ENCODE data around the gene PHF1. TPM values are rescaled to one million over a fixed set of nuclear protein-coding genes. Genes with fewer than 3 reads are reported as not detected.
A peak's percentile ranks its signal among the peaks of the same experiment; 100 is the strongest.
"Not testable (repeated sequence)": the region's sequence is repeated elsewhere in the genome, so short reads cannot be mapped to it uniquely, and the experiment has no call there.

The PHF1 gene
- total RNA-seq, 1 donor from 2014 or later: 51.9 TPM

- intact Hi-C loops (cut with micrococcal nuclease): no loop called here
- ATAC-seq: no peak
- DNase-seq: no peak
These were observed 20.6 kb upstream of the PHF1 start for GRCh38 chr6:33390173-33390572.

GRCh38 chr6:33390767-33391277 is 20.0 kb upstream of the PHF1 start:
- DNase-seq (no peak), ATAC-seq (no peak)
- intact Hi-C loops (cut with micrococcal nuclease): no loop called here

- intact Hi-C loops (cut with micrococcal nuclease): no loop called here
- ATAC-seq (peak; percentile 98), DNase-seq (peak; percentile 99)
These were observed 19.4 kb upstream of the PHF1 start, which contains the start of gene KIFC1 for GRCh38 chr6:33391278-33391921. TSS of gene KIFC1 (plus strand) at chr6:33391823. CDS start at chr6:33391986, 163 bp downstream.

GRCh38 chr6:33391922-33392594 is 18.8 kb upstream of the PHF1 start:
- DNase-seq (no peak), ATAC-seq (no peak)
- intact Hi-C loops (cut with micrococcal nuclease): no loop called here

GRCh38 chr6:33392595-33392948 is 18.2 kb upstream of the PHF1 start:
- ATAC-seq (no peak), DNase-seq (no peak)
- intact Hi-C loops (cut with micrococcal nuclease): no loop called here

- intact Hi-C loops (cut with micrococcal nuclease): no loop called here
These were observed 17.8 kb upstream of the PHF1 start for GRCh38 chr6:33392979-33393378.

GRCh38 chr6:33397541-33397940 is 13.3 kb upstream of the PHF1 start:
- DNase-seq (no peak), ATAC-seq (no peak)
- intact Hi-C loops (cut with micrococcal nuclease): no loop called here

More at GRCh38 chr6:33392979-33393378, 17.8 kb upstream of the PHF1 start:
- ATAC-seq: no peak
- DNase-seq: no peak

- DNase-seq; intact Hi-C loops (cut with micrococcal nuclease); ATAC-seq: not testable (repeated sequence)
These were observed 12.2 kb upstream of the PHF1 start for GRCh38 chr6:33398601-33399000.

- ATAC-seq; DNase-seq; intact Hi-C loops (cut with micrococcal nuclease): not testable (repeated sequence)
These were observed 10.9 kb upstream of the PHF1 start for GRCh38 chr6:33399881-33400280.

GRCh38 chr6:33404884-33405283 is 5.9 kb upstream of the PHF1 start:
- DNase-seq (no peak), ATAC-seq (no peak)
- intact Hi-C loops (cut with micrococcal nuclease): no loop called here

- no peak for DNase-seq
- no peak for ATAC-seq
- intact Hi-C loops (cut with micrococcal nuclease): no loop called here
These were observed 5.4 kb upstream of the PHF1 start for GRCh38 chr6:33405386-33405940.

- intact Hi-C loops (cut with micrococcal nuclease): no loop called here
- no peak for ATAC-seq
- DNase-seq: no peak
These were observed 4.7 kb upstream of the PHF1 start for GRCh38 chr6:33406126-33406525.

- ATAC-seq (no peak), DNase-seq (no peak)
- intact Hi-C loops (cut with micrococcal nuclease): no loop called here
These were observed 3.6 kb upstream of the PHF1 start for GRCh38 chr6:33407132-33407718.

GRCh38 chr6:33410050-33410710 is 634 bp upstream of the PHF1 start:
- DNase-seq (peak; percentile 99), ATAC-seq (peak; percentile 89)
- intact Hi-C loops (cut with micrococcal nuclease): no loop called here

- no peak for DNase-seq
- ATAC-seq: no peak
- intact Hi-C loops (cut with micrococcal nuclease): no loop called here
These were observed 805 bp downstream of the PHF1 start for GRCh38 chr6:33411632-33412005.

GRCh38 chr6:33412140-33413009 is 1.6 kb downstream of the PHF1 start:
- ATAC-seq: no peak
- DNase-seq: no peak
- intact Hi-C loops (cut with micrococcal nuclease): no loop called here

- DNase-seq: no peak
- no peak for ATAC-seq
- intact Hi-C loops (cut with micrococcal nuclease): no loop called here
These were observed 2.7 kb downstream of the PHF1 start for GRCh38 chr6:33413241-33414120.

Measured in left ventricle myocardium superior (tissue), 1 donor.